ENCODE measurements around the gene KRT6C. TPM values are rescaled to one million over a fixed set of nuclear protein-coding genes. Genes with fewer than 3 reads are reported as not detected.
"Not testable (repeated sequence)": the region's sequence is repeated elsewhere in the genome, so short reads cannot be mapped to it uniquely, and the experiment has no call there.

KRT6C gene
- total RNA-seq, 4 donors from 2014 or later: 99.0 to 3,532 (median 1,742) TPM

GRCh38 chr12:52448228-52448627, 25.4 kb downstream of the KRT6C start:
- DNase-seq: no peak
- TF ChIP-seq CTCF (IDR thresholded peaks at IDR 0.05) (no peak), POLR2A (IDR thresholded peaks at IDR 0.05) (no peak)
- 58 to 71% methylated on average over 3 of the region's 3 CpGs for WGBS, 2 donors
- intact Hi-C loops (cut with DNase I): no loop called here
- Histone ChIP-seq H3K27ac (no peak overlapping the region), H3K36me3 (peaks cover 0 to 13% (median 0%) of the 10 kb centered on the region in 3 donors), H3K4me3 (no peak overlapping the region), H3K27me3 (peaks cover 0 to 7% (median 0%) of the 10 kb centered on the region in 4 donors), H3K9me3 (no peaks in the 10 kb centered on the region), H3K4me1 (peaks cover 0 to 29% (median 3%) of the 10 kb centered on the region in 3 donors)

GRCh38 chr12:52447196-52447595, 26.4 kb downstream of the KRT6C start:
- intact Hi-C loops (cut with DNase I); H3K27ac ChIP-seq; H3K27me3 ChIP-seq; H3K4me3 ChIP-seq; H3K9me3 ChIP-seq; DNase-seq: not testable (repeated sequence)
- Histone ChIP-seq H3K4me1 (peaks cover 3 to 24% (median 4%) of the 10 kb centered on the region in 3 donors), H3K36me3 (peaks cover 0 to 13% (median 0%) of the 10 kb centered on the region in 3 donors)
- WGBS, 2 donors: 87 to 96% methylated on average over 3 of the region's 11 CpGs

GRCh38 chr12:52446367-52447045, 27.1 kb downstream of the KRT6C start:
- peaks cover 0 to 13% (median 0%) of the 10 kb centered on the region in 3 donors for H3K36me3 ChIP-seq
- DNase-seq: no peak
- TF ChIP-seq CTCF (IDR thresholded peaks at IDR 0.05): no peak
- no peak for TF ChIP-seq POLR2A (IDR thresholded peaks at IDR 0.05)
- intact Hi-C loops (cut with DNase I): no loop called here
- H3K27ac ChIP-seq: no peak overlapping the region
- WGBS, 2 donors: 77 to 81% methylated on average over 6 of the region's 6 CpGs
- H3K4me3 ChIP-seq: no peak overlapping the region
- peaks cover 0 to 7% (median 0%) of the 10 kb centered on the region in 4 donors for H3K27me3 ChIP-seq
- H3K4me1 ChIP-seq: peaks cover 3 to 24% (median 4%) of the 10 kb centered on the region in 3 donors
- H3K9me3 ChIP-seq: no peaks in the 10 kb centered on the region

- peaks cover 0 to 7% (median 0%) of the 10 kb centered on the region in 4 donors for H3K27me3 ChIP-seq
- H3K4me3 ChIP-seq: no peak overlapping the region
- DNase-seq: no peak
- H3K36me3 ChIP-seq: peaks cover 0 to 13% (median 0%) of the 10 kb centered on the region in 3 donors
- H3K27ac ChIP-seq: no peak overlapping the region
- TF ChIP-seq POLR2A (IDR thresholded peaks at IDR 0.05): no peak
- no peak for TF ChIP-seq CTCF (IDR thresholded peaks at IDR 0.05)
- H3K4me1 ChIP-seq: peaks cover 4 to 29% (median 4%) of the 10 kb centered on the region in 3 donors
- WGBS, 2 donors: 60 to 67% methylated on average over 3 of the region's 3 CpGs
- H3K9me3 ChIP-seq: no peaks in the 10 kb centered on the region
- intact Hi-C loops (cut with DNase I): no loop called here
Observed at GRCh38 chr12:52445876-52446275, 27.7 kb downstream of the KRT6C start.

GRCh38 chr12:52444647-52445595, 28.7 kb downstream of the KRT6C start:
- peaks cover 4 to 39% (median 9%) of the 10 kb centered on the region in 3 donors for H3K4me1 ChIP-seq
- 56 to 62% methylated on average over 10 of the region's 10 CpGs for WGBS, 2 donors
- TF ChIP-seq CTCF (IDR thresholded peaks at IDR 0.05) (no peak), POLR2A (IDR thresholded peaks at IDR 0.05) (no peak)
- no peak overlapping the region for H3K4me3 ChIP-seq
- peaks cover 0 to 13% (median 0%) of the 10 kb centered on the region in 3 donors for H3K36me3 ChIP-seq
- peak overlapping the region in 3 of 4 donors; percentile 30 to 69 (median 56) for H3K27ac ChIP-seq
- no peak for DNase-seq
- H3K9me3 ChIP-seq: no peaks in the 10 kb centered on the region
- H3K27me3 ChIP-seq: peaks cover 0 to 7% (median 0%) of the 10 kb centered on the region in 4 donors
- intact Hi-C loops (cut with DNase I): no loop called here

All from esophagus squamous epithelium (tissue), 5 donors.